Smooth muscle cell of the pulmonary artery (primary cell): ENCODE measurements around the gene AGER. TPM values are rescaled to one million over a fixed set of nuclear protein-coding genes. Genes with fewer than 3 reads are reported as not detected.

ENCODE experiments used
- total RNA-seq: library from RNA; depleted of rRNA; stranded (reverse); fragments of >200 nt; gene quantifications from 2 replicates; pipeline ENCODE4 v1.2.3, GENCODE V29; 2014

The AGER gene
- 0.30 and 0.33 TPM in 2 replicates for total RNA-seq

GRCh38 chr6:32184084-32184640 lies at the start of gene AGER:
TSS of gene AGER (minus strand) at chr6:32184253. CDS start at chr6:32184222, 31 bp downstream.

GRCh38 chr6:32223258-32224235 lies 39.5 kb upstream of the AGER start, which contains the start of gene NOTCH4:
TSS of gene NOTCH4 (minus strand) at chr6:32224067. CDS start at chr6:32223928, 139 bp downstream.

GRCh38 chr6:32192608-32193039 lies 8.6 kb upstream of the AGER start, which contains the start of gene GPSM3:
TSS of gene GPSM3 (minus strand) at chr6:32192643. CDS start at chr6:32192513, 130 bp downstream.

DNA sequence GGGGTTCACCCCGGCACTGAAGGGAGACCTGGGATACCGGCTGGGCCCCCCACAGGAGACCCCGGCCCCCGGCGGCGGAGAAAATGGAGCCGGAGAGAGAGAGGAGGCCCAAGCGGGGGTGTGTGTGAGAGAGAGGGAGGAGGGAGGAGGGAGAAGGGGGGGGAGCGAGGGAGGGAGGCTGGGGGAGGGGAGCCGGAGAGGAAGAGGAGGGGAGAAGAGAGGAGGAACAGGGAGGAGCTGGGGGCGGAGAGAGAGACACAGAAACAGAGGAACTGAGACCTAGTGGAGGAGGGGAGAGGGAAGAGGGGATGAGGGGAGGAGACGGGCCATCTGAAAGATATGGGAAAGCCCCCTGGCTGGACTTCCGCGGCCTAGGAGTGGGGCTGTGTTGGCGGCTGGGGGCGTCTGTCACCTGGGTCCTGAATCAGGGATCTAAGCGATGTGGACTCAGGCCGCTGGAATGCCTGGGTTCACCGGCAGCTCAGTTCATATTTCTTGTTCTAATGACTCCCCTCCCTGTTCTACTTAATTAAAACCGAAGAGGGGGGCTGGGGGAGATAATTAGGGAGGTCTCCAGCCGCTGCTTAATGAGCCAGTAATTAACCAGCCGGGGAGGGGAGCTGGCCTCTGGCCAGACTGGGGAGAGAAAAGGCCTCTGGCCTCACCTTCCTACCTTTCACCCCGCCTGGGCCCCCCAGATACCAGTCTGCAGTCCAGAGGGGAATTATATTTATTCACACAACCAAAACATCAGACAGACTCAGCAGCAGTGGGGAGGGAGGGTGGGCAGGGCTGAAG lies 6.2 kb upstream of the AGER start, which contains the start of gene PBX2:
PBX2 (minus strand) TSS at position 149 of the 798 bp plus-strand sequence. CDS start 287 bp downstream, outside the sequence.

GRCh38 chr6:32177788-32178546 lies 6.1 kb downstream of the AGER start, which contains the start of gene RNF5:
TSS of gene RNF5 (plus strand) at chr6:32178405. CDS start at chr6:32178512, 107 bp downstream.

GRCh38 chr6:32175711-32176475 lies 8.2 kb downstream of the AGER start, which contains the start of gene AGPAT1:
TSS of gene AGPAT1 (minus strand) at chr6:32176084. CDS start at chr6:32171496, 4,588 bp downstream.

DNA sequence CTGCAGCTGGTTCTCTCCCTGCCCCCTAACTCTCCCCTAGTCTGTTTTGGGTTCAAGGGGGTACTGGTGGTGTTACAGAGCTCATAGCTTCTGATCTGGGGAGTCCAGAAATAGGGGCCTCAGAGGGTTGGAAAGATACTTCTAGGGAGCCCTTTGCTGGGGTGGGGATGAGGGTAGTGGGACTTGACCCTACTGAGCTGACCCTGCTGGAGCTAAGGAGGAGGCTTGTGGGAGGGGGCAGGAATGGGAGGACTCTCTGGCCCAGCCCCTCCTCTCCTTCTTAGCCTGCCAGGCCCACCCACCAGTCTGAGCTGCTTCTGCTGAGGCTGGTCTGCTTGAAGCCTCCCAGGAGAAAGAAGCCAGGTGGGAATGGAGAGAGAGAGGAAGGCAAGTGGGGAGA lies 19.8 kb downstream of the AGER start, which contains the start of gene EGFL8:
EGFL8 (plus strand) TSS at position 301 of the 400 bp plus-strand sequence. CDS start 1,571 bp downstream, outside the sequence.

GRCh38 chr6:32153564-32154513 lies 30.2 kb downstream of the AGER start, which contains the start of gene PPT2:
TSS of gene PPT2 (plus strand) at chr6:32154141. CDS start at chr6:32154595, 454 bp downstream.

GRCh38 chr6:32151863-32152768 lies 31.9 kb downstream of the AGER start, which contains the start of gene PRRT1:
TSS of gene PRRT1 (minus strand) at chr6:32151939. CDS start at chr6:32151827, 112 bp downstream.

Other genes starting within 250 kb of the AGER start
- 49.7 and 81.0 TPM in 2 replicates for gene CFB, start 238.2 kb downstream of the AGER start, total RNA-seq
- gene NELFE, start 225.3 kb downstream of the AGER start, total RNA-seq = 78.7 and 86.4 TPM in 2 replicates
- 66.7 and 73.4 TPM in 2 replicates for gene SKIC2, start 225.1 kb downstream of the AGER start, total RNA-seq
- gene DXO, start 212.1 kb downstream of the AGER start, total RNA-seq = 10.8 and 15.1 TPM in 2 replicates
- gene C4A, start 202.2 kb downstream of the AGER start, total RNA-seq = 9.4 and 12.3 TPM in 2 replicates
- 8.4 and 12.6 TPM in 2 replicates for gene C4B, start 169.5 kb downstream of the AGER start, total RNA-seq
- 0.20 and 0.26 TPM in 2 replicates for gene CYP21A2, start 145.8 kb downstream of the AGER start, total RNA-seq
- 9.8 and 66.7 TPM in 2 replicates for gene TNXB, start 74.9 kb downstream of the AGER start, total RNA-seq
- gene ATF6B, start 56.0 kb downstream of the AGER start, total RNA-seq = 23.8 and 27.5 TPM in 2 replicates
- gene FKBPL, start 54.0 kb downstream of the AGER start, total RNA-seq = 3.0 and 3.5 TPM in 2 replicates
- 0.36 and 0.39 TPM in 2 replicates for gene PRRT1, start 32.3 kb downstream of the AGER start, total RNA-seq
- 62.9 and 78.8 TPM in 2 replicates for gene PPT2, start 30.1 kb downstream of the AGER start, total RNA-seq
- gene EGFL8, start 19.7 kb downstream of the AGER start, total RNA-seq = 1.4 and 1.5 TPM in 2 replicates
- 37.7 and 39.3 TPM in 2 replicates for gene AGPAT1, start 8.2 kb downstream of the AGER start, total RNA-seq
- gene RNF5, start 5.8 kb downstream of the AGER start, total RNA-seq = 20.5 and 26.7 TPM in 2 replicates
- gene PBX2, start 5.9 kb upstream of the AGER start, total RNA-seq = 38.8 and 45.9 TPM in 2 replicates
- 1.5 and 1.7 TPM in 2 replicates for gene GPSM3, start 8.4 kb upstream of the AGER start, total RNA-seq
- 0.65 and 0.96 TPM in 2 replicates for gene NOTCH4, start 39.8 kb upstream of the AGER start, total RNA-seq
- not detected in 2 replicates for gene TSBP1, start 187.7 kb upstream of the AGER start, total RNA-seq
- gene BTNL2, start 222.9 kb upstream of the AGER start, total RNA-seq = not detected in 2 replicates